DND-41 (cell line): Measurements from ENCODE around the gene INMT.

Experiments used
- ATAC-seq: fragments of 200-7000 bp; cut with Tn5 transposase; 3 replicates; pipeline ENCODE4 v1.9.1; 2021; ENCODE audit warnings: low read depth; ENCODE audit not compliant: insufficient read depth
- DNase-seq: peaks from one replicate; pipeline ENCODE4 v3.0.0-alpha.2; 2020
- H2AFZ ChIP-seq: 2 replicates; pipeline ENCODE4 v1.6.0; 2012; ENCODE audit warnings: low read depth, low read length
- H3K27ac ChIP-seq: 2 replicates; pipeline ENCODE4 v1.5.1; 2012; ENCODE audit warnings: low read length, inconsistent platforms
- H3K27me3 ChIP-seq: fragments of 200-600 bp; sonication (generic); 2 replicates; pipeline ENCODE4 v1.6.0; 2012; ENCODE audit warnings: low read length, mild to moderate bottlenecking, inconsistent platforms; ENCODE audit not compliant: insufficient read depth, poor library complexity
- H3K36me3 ChIP-seq: 2 replicates; pipeline ENCODE4 v1.5.1; 2012; ENCODE audit warnings: low read length, inconsistent platforms; ENCODE audit not compliant: insufficient read depth
- H3K4me1 ChIP-seq: 2 replicates; pipeline ENCODE4 v1.5.1; 2012; ENCODE audit warnings: mild to moderate bottlenecking, low read length; ENCODE audit not compliant: insufficient read depth
- H3K4me2 ChIP-seq: 2 replicates; pipeline ENCODE4 v1.6.0; 2012; ENCODE audit warnings: mild to moderate bottlenecking, moderate library complexity, low read length, inconsistent platforms; ENCODE audit not compliant: insufficient read depth
- H3K4me3 ChIP-seq, 2 experiments: fragments of 200-600 bp in 1 of 2; shearing (Covaris generic) in 1 of 2; 2 replicates each; pipeline ENCODE4 v1.5.1; 2012 to 2016; ENCODE audit warnings: inconsistent platforms in 2 of 2, low read length in 2 of 2, mild to moderate bottlenecking in 2 of 2, low read depth in 1 of 2, moderate library complexity in 1 of 2
- H3K79me2 ChIP-seq: 2 replicates; pipeline ENCODE4 v1.6.0; 2012; ENCODE audit warnings: low read length, inconsistent platforms; ENCODE audit not compliant: insufficient read depth
- H3K9ac ChIP-seq: 2 replicates; pipeline ENCODE4 v1.6.0; 2012; ENCODE audit warnings: low read depth, mild to moderate bottlenecking, inconsistent platforms, low read length, moderate library complexity
- H3K9me3 ChIP-seq: 2 replicates; pipeline ENCODE4 v1.5.1; 2012; ENCODE audit warnings: low read length, moderate library complexity, mild to moderate bottlenecking, inconsistent platforms; ENCODE audit not compliant: insufficient read depth, severe bottlenecking
- H4K20me1 ChIP-seq: 2 replicates; pipeline ENCODE4 v1.6.0; 2012; ENCODE audit warnings: low read length; ENCODE audit not compliant: insufficient read depth
- EZH2 ChIP-seq: IDR thresholded peaks from 3 replicates; pipeline ENCODE4 v1.6.1; 2012; ENCODE audit warnings: borderline replicate concordance, low read depth, mild to moderate bottlenecking, moderate library complexity, low read length, inconsistent platforms; ENCODE audit not compliant: severe bottlenecking
- TF ChIP-seq, protein P1 (sequence below): IDR thresholded peaks from 2 replicates; pipeline ENCODE4 v1.5.1; 2012; ENCODE audit warnings: borderline replicate concordance, low read length, moderate library complexity, mild to moderate bottlenecking; ENCODE audit not compliant: poor library complexity, severe bottlenecking; ENCODE audit errors: extremely low read depth

Gene INMT

DNA sequence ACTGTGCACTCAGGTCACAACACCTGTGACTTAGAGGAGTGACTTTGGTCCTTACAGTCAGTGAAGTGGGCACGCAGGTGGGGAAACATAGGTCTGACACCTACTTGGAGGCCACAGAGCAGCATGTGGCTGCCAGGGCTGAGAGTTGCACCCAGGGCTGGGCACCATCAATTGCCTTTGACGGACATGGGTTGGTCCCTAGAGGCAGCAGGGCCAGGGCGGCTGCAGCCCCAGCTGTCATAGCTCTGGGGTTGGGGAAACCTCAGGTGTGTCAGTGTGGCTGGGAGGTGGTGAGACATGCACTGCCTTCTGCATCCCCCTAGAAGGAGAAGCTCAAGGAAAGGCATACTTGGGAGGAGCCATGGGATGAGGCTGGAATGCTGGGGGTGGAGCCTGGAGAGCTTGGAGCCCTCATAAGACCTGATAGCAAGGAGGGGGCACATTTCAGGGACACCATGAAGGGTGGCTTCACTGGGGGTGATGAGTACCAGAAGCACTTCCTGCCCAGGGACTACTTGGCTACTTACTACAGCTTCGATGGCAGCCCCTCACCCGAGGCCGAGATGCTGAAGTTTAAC lies at the start of gene INMT:
INMT (plus strand) TSS at position 440 of the 578 bp plus-strand sequence; CDS start at position 456, 16 bp downstream.
- ATAC-seq = no peak
- Histone ChIP-seq H3K4me3 (no peak within 1 kb of the TSS), H4K20me1 (no peaks in the 10 kb centered on the region), H3K36me3 (no peaks in the 10 kb centered on the region), H3K4me1 (no peaks in the 10 kb centered on the region), H3K79me2 (no peaks in the 10 kb centered on the region), H3K9ac (no peak within 1 kb of the TSS), H3K9me3 (no peaks in the 10 kb centered on the region), H3K27me3 (no peaks in the 10 kb centered on the region), H3K27ac (no peak within 1 kb of the TSS), H3K4me2 (no peak within 1 kb of the TSS), H2AFZ (no peak within 1 kb of the TSS)
- TF ChIP-seq EZH2 = no peak
- TF ChIP-seq, protein P1, sequence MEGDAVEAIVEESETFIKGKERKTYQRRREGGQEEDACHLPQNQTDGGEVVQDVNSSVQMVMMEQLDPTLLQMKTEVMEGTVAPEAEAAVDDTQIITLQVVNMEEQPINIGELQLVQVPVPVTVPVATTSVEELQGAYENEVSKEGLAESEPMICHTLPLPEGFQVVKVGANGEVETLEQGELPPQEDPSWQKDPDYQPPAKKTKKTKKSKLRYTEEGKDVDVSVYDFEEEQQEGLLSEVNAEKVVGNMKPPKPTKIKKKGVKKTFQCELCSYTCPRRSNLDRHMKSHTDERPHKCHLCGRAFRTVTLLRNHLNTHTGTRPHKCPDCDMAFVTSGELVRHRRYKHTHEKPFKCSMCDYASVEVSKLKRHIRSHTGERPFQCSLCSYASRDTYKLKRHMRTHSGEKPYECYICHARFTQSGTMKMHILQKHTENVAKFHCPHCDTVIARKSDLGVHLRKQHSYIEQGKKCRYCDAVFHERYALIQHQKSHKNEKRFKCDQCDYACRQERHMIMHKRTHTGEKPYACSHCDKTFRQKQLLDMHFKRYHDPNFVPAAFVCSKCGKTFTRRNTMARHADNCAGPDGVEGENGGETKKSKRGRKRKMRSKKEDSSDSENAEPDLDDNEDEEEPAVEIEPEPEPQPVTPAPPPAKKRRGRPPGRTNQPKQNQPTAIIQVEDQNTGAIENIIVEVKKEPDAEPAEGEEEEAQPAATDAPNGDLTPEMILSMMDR = no peak
- DNase-seq = no peak

DNA sequence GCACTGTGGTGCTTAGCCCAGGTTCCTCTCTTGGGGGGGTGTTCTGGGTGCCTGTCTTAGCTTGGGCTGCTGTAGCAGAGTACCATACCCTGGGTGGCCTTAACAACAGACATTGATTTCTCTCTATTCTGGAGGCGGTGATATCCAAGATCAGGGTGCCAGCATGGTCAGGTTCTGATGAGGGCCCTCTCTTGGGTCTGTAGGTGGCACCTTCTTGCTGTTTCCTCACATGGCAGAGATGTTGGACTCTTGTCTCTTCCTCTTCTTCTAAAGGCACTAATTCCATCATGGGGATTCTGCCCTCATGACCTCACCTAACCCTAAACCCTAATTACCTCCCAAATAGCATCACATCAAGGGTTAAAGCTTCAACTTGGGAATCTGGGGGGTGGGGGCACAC lies 49.7 kb upstream of the INMT start:
- ATAC-seq (peak; percentile 69; the same call in 2 of the 3 replicates), DNase-seq (peak; percentile 21)
- Histone ChIP-seq H3K9me3 (no peaks in the 10 kb centered on the region), H3K4me1 (no peaks in the 10 kb centered on the region), H3K27ac (no peak overlapping the region), H4K20me1 (0 out of 2 replicates have a peak, but pooled peaks cover 7% of the 10 kb centered on the region), H3K79me2 (no peaks in the 10 kb centered on the region), H2AFZ (no peak overlapping the region), H3K4me3 (no peak overlapping the region), H3K36me3 (no peaks in the 10 kb centered on the region), H3K4me2 (no peak overlapping the region), H3K27me3 (peaks cover 8% of the 10 kb centered on the region), H3K9ac (no peak overlapping the region)
- TF ChIP-seq, protein P1 = peak; percentile 58
- TF ChIP-seq EZH2 = no peak

DNA sequence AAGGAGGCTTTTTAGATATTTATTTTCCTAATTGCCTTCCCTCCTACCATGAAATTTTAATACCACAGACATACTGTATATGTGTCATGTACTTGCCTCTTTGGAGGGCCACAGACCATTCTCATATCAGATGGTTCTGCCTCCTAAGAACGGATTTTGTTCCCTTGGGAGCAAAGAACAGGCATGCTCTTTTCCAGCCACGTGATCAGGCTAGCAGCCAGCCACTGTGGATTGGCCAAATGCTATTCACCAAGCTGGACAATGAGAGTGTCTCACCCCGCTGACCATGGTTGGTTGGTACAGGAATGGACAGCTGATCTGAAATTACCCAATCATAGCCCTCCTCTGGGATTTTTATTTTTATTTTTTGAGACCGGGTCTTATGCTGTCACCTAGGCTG lies 48.2 kb upstream of the INMT start:
- H3K4me3 ChIP-seq = no peak overlapping the region
- no peak overlapping the region for H3K4me2 ChIP-seq
- H3K79me2 ChIP-seq = no peaks in the 10 kb centered on the region
- DNase-seq = no peak
- no peaks in the 10 kb centered on the region for H3K9me3 ChIP-seq
- no peaks in the 10 kb centered on the region for H3K36me3 ChIP-seq
- H4K20me1 ChIP-seq = 0 out of 2 replicates have a peak, but pooled peaks cover 7% of the 10 kb centered on the region
- H3K27me3 ChIP-seq = peaks cover 14% of the 10 kb centered on the region
- no peak overlapping the region for H3K27ac ChIP-seq
- TF ChIP-seq, protein P1 = no peak
- TF ChIP-seq EZH2 = no peak
- no peak for ATAC-seq
- no peak overlapping the region for H2AFZ ChIP-seq
- H3K9ac ChIP-seq = no peak overlapping the region
- no peaks in the 10 kb centered on the region for H3K4me1 ChIP-seq
